Gastrocnemius medialis (tissue), 4 donors: Measurements from ENCODE around the gene NLGN2. TPM values are rescaled to one million over a fixed set of nuclear protein-coding genes. Genes with fewer than 3 reads are reported as not detected.

Experiments
- ATAC-seq, 2 donors: fragments of 150-250 bp; one replicate each; pipeline ENCODE4 v1.9.1; 2016
- DNase-seq, 2 donors: peaks; one replicate each; pipeline ENCODE4 v3.0.0-alpha.2; 2019
- H3K27ac ChIP-seq, 4 donors: fragments of 200-600 bp; sonication (generic); 1 replicate in 1 of 4; 2 replicates in 3 of 4; pipeline ENCODE4 v1.5.1; 2016 to 2018; ENCODE audit warnings: mild to moderate bottlenecking in 2 of 4, moderate library complexity in 1 of 4
- H3K27me3 ChIP-seq, 3 donors: fragments of 200-600 bp; sonication (generic) in 2 of 3; 1 replicate in 1 of 3; 2 replicates in 2 of 3; pipeline versions ENCODE4 v1.5.1 to v1.6.0; 2016 to 2019; ENCODE audit warnings: mild to moderate bottlenecking in 1 of 3, moderate library complexity in 1 of 3
- H3K36me3 ChIP-seq, 2 donors: fragments of 200-600 bp; sonication (generic) in 1 of 2; one replicate each; pipeline ENCODE4 v1.5.1; 2017 to 2018
- H3K4me1 ChIP-seq, 2 donors: fragments of 200-600 bp; sonication (generic) in 1 of 2; one replicate each; pipeline ENCODE4 v1.5.1; 2016 to 2017; ENCODE audit warnings: mild to moderate bottlenecking in 2 of 2
- H3K4me3 ChIP-seq, 4 donors: fragments of 200-600 bp; sonication (generic) in 3 of 4; 1 replicate in 1 of 4; 2 replicates in 3 of 4; pipeline ENCODE4 v1.5.1; 2016 to 2019; ENCODE audit warnings: mild to moderate bottlenecking in 2 of 4
- H3K9me3 ChIP-seq, 3 donors: fragments of 200-600 bp; sonication (generic) in 2 of 3; 1 replicate in 1 of 3; 2 replicates in 2 of 3; pipeline ENCODE4 v1.5.1; 2016 to 2019
- CTCF ChIP-seq, 5 experiments: fragments of 450-650 bp in 3 of 5; fragments of 200-600 bp in 2 of 5; sonication (generic) in 2 of 5; IDR thresholded peaks in 4 of 5; conservative IDR thresholded peaks in 1 of 5; 1 replicate in 4 of 5; 2 replicates in 1 of 5; pipeline ENCODE4 v1.5.1; 2016 to 2019; ENCODE audit warnings: antibody characterized with exemption in 5 of 5, mild to moderate bottlenecking in 3 of 5, moderate library complexity in 3 of 5
- POLR2A ChIP-seq, 2 donors: fragments of 450-650 bp; IDR thresholded peaks; one replicate each; pipeline ENCODE4 v1.6.1; 2017; ENCODE audit warnings: antibody characterized with exemption in 2 of 2, mild to moderate bottlenecking in 2 of 2, moderate library complexity in 2 of 2
- in situ Hi-C, 4 donors: fragments of 200-750 bp; cut with MboI; loops; one replicate each; pipeline versions ENCODE4 v1.15.0 to v1.8.0; 2017; ENCODE audit warnings: low sequenced_read_pairs in 4 of 4
- intact Hi-C: fragments of 100-400 bp; cut with DNase I; formaldehyde crosslinking; loops from one replicate; pipeline ENCODE4 v1.15.1; 2023; ENCODE audit warnings: low total_unique reads
- total RNA-seq, 4 donors: library from RNA; depleted of rRNA; stranded (reverse); fragments of >200 nt; gene quantifications; one replicate each; pipeline versions ENCODE4 v1.1.0 to v1.2.3, GENCODE V29; 2016

Gene NLGN2
- total RNA-seq, 4 donors from 2014 or later, result 4.2 to 6.6 (median 4.4) TPM

GRCh38 chr17:7414837-7415236, 7.2 kb downstream of the NLGN2 start:
- DNase-seq, result no peak
- intact Hi-C loops, result no loop called here
- no peak for ATAC-seq
- TF ChIP-seq POLR2A (IDR thresholded peaks at IDR 0.05), result no peak
- TF ChIP-seq CTCF (IDR thresholded peaks at IDR 0.05 in 4 of 5, conservative IDR thresholded peaks at IDR 0.05 in 1 of 5), result no peak
- Histone ChIP-seq H3K4me1 (no peaks in the 10 kb centered on the region), H3K27ac (no peak overlapping the region), H3K4me3 (no peak overlapping the region), H3K27me3 (no peaks in the 10 kb centered on the region), H3K36me3 (no peaks in the 10 kb centered on the region), H3K9me3 (no peaks in the 10 kb centered on the region)
- in situ Hi-C loops, result no loop called here

GRCh38 chr17:7415784-7416183, 8.1 kb downstream of the NLGN2 start:
- no peaks in the 10 kb centered on the region for H3K9me3 ChIP-seq
- no peaks in the 10 kb centered on the region for H3K36me3 ChIP-seq
- TF ChIP-seq POLR2A (IDR thresholded peaks at IDR 0.05) (no peak), CTCF (IDR thresholded peaks at IDR 0.05 in 4 of 5, conservative IDR thresholded peaks at IDR 0.05 in 1 of 5) (no peak)
- in situ Hi-C loops (no loop called here), intact Hi-C loops (no loop called here)
- no peaks in the 10 kb centered on the region for H3K4me1 ChIP-seq
- ATAC-seq (no peak), DNase-seq (no peak)
- no peak overlapping the region for H3K4me3 ChIP-seq
- no peak overlapping the region for H3K27ac ChIP-seq
- no peaks in the 10 kb centered on the region for H3K27me3 ChIP-seq

GRCh38 chr17:7416323-7416722, 8.7 kb downstream of the NLGN2 start:
- Histone ChIP-seq H3K4me3 (no peak overlapping the region), H3K4me1 (no peaks in the 10 kb centered on the region), H3K36me3 (no peaks in the 10 kb centered on the region), H3K9me3 (no peaks in the 10 kb centered on the region), H3K27me3 (no peaks in the 10 kb centered on the region), H3K27ac (no peak overlapping the region)
- ATAC-seq (no peak), DNase-seq (no peak)
- in situ Hi-C loops, result no loop called here
- TF ChIP-seq POLR2A (IDR thresholded peaks at IDR 0.05), result no peak
- TF ChIP-seq CTCF (IDR thresholded peaks at IDR 0.05 in 4 of 5, conservative IDR thresholded peaks at IDR 0.05 in 1 of 5), result no peak
- intact Hi-C loops, result no loop called here

GRCh38 chr17:7417056-7417655, 9.5 kb downstream of the NLGN2 start:
- no peaks in the 10 kb centered on the region for H3K9me3 ChIP-seq
- intact Hi-C loops, result no loop called here
- H3K4me1 ChIP-seq, result no peaks in the 10 kb centered on the region
- in situ Hi-C loops, result no loop called here
- TF ChIP-seq CTCF (IDR thresholded peaks at IDR 0.05 in 4 of 5, conservative IDR thresholded peaks at IDR 0.05 in 1 of 5) (no peak), POLR2A (IDR thresholded peaks at IDR 0.05) (no peak)
- DNase-seq (no peak), ATAC-seq (no peak)
- no peak overlapping the region for H3K4me3 ChIP-seq
- H3K27me3 ChIP-seq, result no peaks in the 10 kb centered on the region
- H3K36me3 ChIP-seq, result no peaks in the 10 kb centered on the region
- H3K27ac ChIP-seq, result no peak overlapping the region
